PC-3 (cell line): Measurements from ENCODE around the gene ARHGEF18. TPM values are rescaled to one million over a fixed set of nuclear protein-coding genes. Genes with fewer than 3 reads are reported as not detected.

Experiments used
- ATAC-seq: fragments of 200-7000 bp; cut with Tn5 transposase; 2 replicates; pipeline ENCODE4 v1.9.1; 2020; ENCODE audit warnings: mild to moderate bottlenecking, moderate library complexity
- BruUV-seq: library from RNA; stranded (reverse); fragments of 400-500 nt; replicated peaks from 2 replicates; lab custom pipeline; 2021; lab: Mats Ljungman, UMichigan
- CTCF ChIA-PET: fragments of 300-600 bp; sonication (Branson Sonifier 250); formaldehyde crosslinking; loops from one replicate; lab custom pipeline; 2022; ENCODE audit warnings: antibody characterized with exemption; lab: Charles Lee
- POLR2A ChIA-PET: fragments of 300-600 bp; sonication (Branson Sonifier 250); formaldehyde crosslinking; loops from one replicate; lab custom pipeline; 2022; ENCODE audit warnings: antibody characterized with exemption; ENCODE audit not compliant: unreplicated experiment; lab: Charles Lee
- DNase-seq: peaks from one replicate; pipeline ENCODE4 v3.0.0-alpha.2; 2015
- H2AFZ ChIP-seq: fragments of 300-600 bp; sonication (generic); 2 replicates; pipeline ENCODE4 v1.6.0; 2016; ENCODE audit warnings: antibody characterized with exemption, low read length
- H3F3A ChIP-seq: fragments of 300-600 bp; sonication (generic); one replicate; pipeline ENCODE4 v1.6.0; 2017; ENCODE audit warnings: antibody characterized with exemption, low read length, control low read depth, mild to moderate bottlenecking; ENCODE audit not compliant: unreplicated experiment
- H3K27ac ChIP-seq: fragments of 300-600 bp; sonication (generic); 2 replicates; pipeline ENCODE4 v1.5.1; 2016; ENCODE audit warnings: mild to moderate bottlenecking, low read length
- H3K27me3 ChIP-seq: fragments of 300-600 bp; sonication (generic); 2 replicates; pipeline ENCODE4 v1.6.1; 2016; ENCODE audit warnings: low read length, mixed read lengths
- H3K36me3 ChIP-seq: fragments of 300-600 bp; sonication (generic); 2 replicates; pipeline ENCODE4 v1.6.1; 2016; ENCODE audit warnings: low read depth, mixed run types, low read length, mixed read lengths
- H3K4me1 ChIP-seq: fragments of 300-600 bp; sonication (generic); 2 replicates; pipeline ENCODE4 v1.5.1; 2016; ENCODE audit warnings: low read length; ENCODE audit not compliant: insufficient read depth
- H3K4me2 ChIP-seq: fragments of 300-600 bp; sonication (generic); 2 replicates; pipeline ENCODE4 v1.6.0; 2016; ENCODE audit warnings: low read length
- H3K4me3 ChIP-seq: fragments of 300-600 bp; sonication (generic); 2 replicates; pipeline ENCODE4 v1.5.1; 2016; ENCODE audit warnings: mild to moderate bottlenecking, low read length, mixed read lengths
- H3K79me2 ChIP-seq: fragments of 300-600 bp; sonication (generic); 2 replicates; pipeline ENCODE4 v1.6.1; 2017; ENCODE audit warnings: low read length, mixed read lengths
- H3K9ac ChIP-seq: fragments of 300-600 bp; sonication (generic); 2 replicates; pipeline ENCODE4 v1.6.0; 2016; ENCODE audit warnings: mild to moderate bottlenecking, low read length
- H3K9me2 ChIP-seq: fragments of 300-600 bp; sonication (generic); replicated peaks from 2 replicates; pipeline ENCODE4 v1.6.1; 2016; ENCODE audit warnings: mixed run types, low read length, mixed read lengths
- H3K9me3 ChIP-seq: fragments of 300-600 bp; sonication (generic); 2 replicates; pipeline ENCODE4 v1.6.1; 2016; ENCODE audit warnings: low read length, mixed read lengths
- H4K20me1 ChIP-seq: fragments of 300-600 bp; sonication (generic); 2 replicates; pipeline ENCODE4 v1.6.1; 2016; ENCODE audit warnings: low read length, mixed read lengths
- CTCF ChIP-seq: fragments of 300-600 bp; sonication (generic); conservative IDR thresholded peaks from 2 replicates; pipeline ENCODE4 v1.5.1; 2017; ENCODE audit warnings: antibody characterized with exemption, low read depth, mild to moderate bottlenecking, low read length
- EZH2 ChIP-seq: fragments of 300-600 bp; sonication (generic); IDR thresholded peaks from one replicate; pipeline ENCODE4 v1.6.1; 2017; ENCODE audit warnings: antibody characterized with exemption, mild to moderate bottlenecking, low read length; ENCODE audit not compliant: unreplicated experiment
- EZH2phosphoT487 ChIP-seq: fragments of 300-600 bp; sonication (generic); IDR thresholded peaks from 2 replicates; pipeline ENCODE4 v1.6.1; 2018; ENCODE audit warnings: mild to moderate bottlenecking, antibody characterized with exemption, low read length, borderline replicate concordance
- intact Hi-C: fragments of 100-400 bp; cut with micrococcal nuclease; formaldehyde crosslinking; loops from 2 replicates; pipeline ENCODE4 v1.9.0; 2023
- total RNA-seq: library from RNA; depleted of rRNA; stranded (reverse); fragments of >200 nt; gene quantifications from 2 replicates; pipeline ENCODE4 v1.2.3, GENCODE V29; 2014

Gene ARHGEF18
- total RNA-seq, 1 experiment from 2014 or later: 65.1 TPM

GRCh38 chr19:7311911-7312310, 36.8 kb upstream of the ARHGEF18 start:
- intact Hi-C loops: no loop called here
- H3K9me3 ChIP-seq: no peaks in the 10 kb centered on the region

GRCh38 chr19:7312816-7313215, 35.9 kb upstream of the ARHGEF18 start:
- ChIA-PET CTCF (no interaction called here), POLR2A (no interaction called here)
- intact Hi-C loops: no loop called here
- Histone ChIP-seq H3K4me3 (no peak overlapping the region), H3K27ac (no peak overlapping the region), H3F3A (no peaks in the 10 kb centered on the region), H3K9me3 (no peaks in the 10 kb centered on the region), H3K79me2 (no peaks in the 10 kb centered on the region), H3K4me1 (no peaks in the 10 kb centered on the region), H3K9me2 (no peaks in the 10 kb centered on the region), H2AFZ (no peak overlapping the region), H3K36me3 (no peaks in the 10 kb centered on the region), H3K4me2 (no peak overlapping the region), H4K20me1 (no peaks in the 10 kb centered on the region), H3K27me3 (no peaks in the 10 kb centered on the region), H3K9ac (no peak overlapping the region)
- no TSS peak for BruUV-seq
- TF ChIP-seq EZH2: no peak
- no peak for TF ChIP-seq CTCF
- TF ChIP-seq EZH2phosphoT487: no peak
- DNase-seq: no peak
- no peak for ATAC-seq

More at GRCh38 chr19:7311911-7312310, 36.8 kb upstream of the ARHGEF18 start:
- ATAC-seq (no peak), DNase-seq (no peak)
- CTCF ChIA-PET: no interaction called here
- H3F3A ChIP-seq: no peaks in the 10 kb centered on the region
- H3K4me3 ChIP-seq: no peak overlapping the region
- H3K9ac ChIP-seq: no peak overlapping the region
- no peaks in the 10 kb centered on the region for H3K9me2 ChIP-seq
- no peak overlapping the region for H2AFZ ChIP-seq
- no peaks in the 10 kb centered on the region for H3K36me3 ChIP-seq
- TF ChIP-seq EZH2phosphoT487 (no peak), CTCF (no peak), EZH2 (no peak)
- H3K79me2 ChIP-seq: no peaks in the 10 kb centered on the region
- no TSS peak for BruUV-seq
- no peak overlapping the region for H3K27ac ChIP-seq
- POLR2A ChIA-PET: no interaction called here
- H3K4me2 ChIP-seq: no peak overlapping the region
- no peaks in the 10 kb centered on the region for H3K27me3 ChIP-seq
- no peaks in the 10 kb centered on the region for H4K20me1 ChIP-seq
- H3K4me1 ChIP-seq: no peaks in the 10 kb centered on the region

GRCh38 chr19:7318176-7318575, 30.6 kb upstream of the ARHGEF18 start:
- Histone ChIP-seq H4K20me1 (no peaks in the 10 kb centered on the region), H3K27me3 (no peaks in the 10 kb centered on the region), H3K36me3 (no peaks in the 10 kb centered on the region), H3K9ac (no peak overlapping the region), H3F3A (no peaks in the 10 kb centered on the region), H3K9me2 (no peaks in the 10 kb centered on the region), H3K79me2 (no peaks in the 10 kb centered on the region), H3K9me3 (0 out of 2 replicates have a peak, but pooled peaks cover 4% of the 10 kb centered on the region), H2AFZ (no peak overlapping the region), H3K4me1 (no peaks in the 10 kb centered on the region), H3K4me3 (no peak overlapping the region), H3K27ac (no peak overlapping the region), H3K4me2 (no peak overlapping the region)
- POLR2A ChIA-PET: no interaction called here
- DNase-seq (no peak), ATAC-seq (no peak)
- TF ChIP-seq EZH2 (no peak), EZH2phosphoT487 (no peak), CTCF (no peak)
- intact Hi-C loops: no loop called here
- no TSS peak for BruUV-seq
- CTCF ChIA-PET: no interaction called here
